HG03045 (cell line): ENCODE results near the gene ARL15.

Experiments
- ATAC-seq: cut with Tn5 transposase; IDR thresholded peaks from one replicate; pipeline ENCODE4 v1.9.1; 2021; ENCODE audit warnings: mild to moderate bottlenecking, moderate library complexity; ENCODE audit not compliant: unreplicated experiment

The ARL15 gene

GRCh38 chr5:53948598-53948997, 361.8 kb downstream of the ARL15 start:
- ATAC-seq: no peak

- ATAC-seq: no peak
These were observed 363.8 kb downstream of the ARL15 start for GRCh38 chr5:53946405-53947100.

- no peak for ATAC-seq
These were observed 365.4 kb downstream of the ARL15 start for GRCh38 chr5:53944981-53945380.

- no peak for ATAC-seq
These were observed 366.4 kb downstream of the ARL15 start for GRCh38 chr5:53943938-53944337.

- no peak for ATAC-seq
These were observed 367.6 kb downstream of the ARL15 start for GRCh38 chr5:53942724-53943123.

GRCh38 chr5:53940921-53941320, 369.5 kb downstream of the ARL15 start:
- ATAC-seq: no peak

GRCh38 chr5:53937467-53937866, 372.9 kb downstream of the ARL15 start:
- no peak for ATAC-seq

GRCh38 chr5:53936481-53937352, 373.7 kb downstream of the ARL15 start:
- ATAC-seq: no peak

- ATAC-seq: no peak
These were observed 376.1 kb downstream of the ARL15 start for GRCh38 chr5:53934151-53934820.

- ATAC-seq: no peak
These were observed 378.0 kb downstream of the ARL15 start for GRCh38 chr5:53932351-53932750.

- no peak for ATAC-seq
These were observed 379.9 kb downstream of the ARL15 start for GRCh38 chr5:53930457-53930856.

- ATAC-seq: no peak
These were observed 380.8 kb downstream of the ARL15 start for GRCh38 chr5:53929570-53929969.

GRCh38 chr5:53929152-53929551, 381.2 kb downstream of the ARL15 start:
- no peak for ATAC-seq

GRCh38 chr5:53928641-53929040, 381.7 kb downstream of the ARL15 start:
- no peak for ATAC-seq

- no peak for ATAC-seq
These were observed 382.6 kb downstream of the ARL15 start for GRCh38 chr5:53927668-53928247.

GRCh38 chr5:53926026-53926425, 384.3 kb downstream of the ARL15 start:
- no peak for ATAC-seq

- ATAC-seq: no peak
These were observed 386.0 kb downstream of the ARL15 start for GRCh38 chr5:53924392-53924791.

- no peak for ATAC-seq
These were observed 386.4 kb downstream of the ARL15 start for GRCh38 chr5:53923961-53924360.

- no peak for ATAC-seq
These were observed 387.6 kb downstream of the ARL15 start for GRCh38 chr5:53922508-53923498.

GRCh38 chr5:53917826-53918225, 392.5 kb downstream of the ARL15 start:
- no peak for ATAC-seq
